GM13977 (cell line): ENCODE results near the gene KDM4E.

Source experiments
- DNase-seq: peaks from one replicate; pipeline ENCODE4 v3.0.0; 2012; ENCODE audit warnings: low spot score
- CTCF ChIP-seq: IDR thresholded peaks from 2 replicates; pipeline ENCODE4 v1.5.1; 2012; ENCODE audit warnings: mild to moderate bottlenecking, control low read depth; ENCODE audit not compliant: insufficient read depth; ENCODE audit errors: extremely low read depth, missing control alignments
- in situ Hi-C: fragments of 300-500 bp; cut with MboI; formaldehyde crosslinking; loops from one replicate; pipeline ENCODE4 v1.12.0; 2022; ENCODE audit warnings: low sequenced_read_pairs, low pct_unique_long_range_greater_than_20kb, mixed read lengths, inconsistent platforms; ENCODE audit not compliant: unreplicated experiment

KDM4E gene

DNA sequence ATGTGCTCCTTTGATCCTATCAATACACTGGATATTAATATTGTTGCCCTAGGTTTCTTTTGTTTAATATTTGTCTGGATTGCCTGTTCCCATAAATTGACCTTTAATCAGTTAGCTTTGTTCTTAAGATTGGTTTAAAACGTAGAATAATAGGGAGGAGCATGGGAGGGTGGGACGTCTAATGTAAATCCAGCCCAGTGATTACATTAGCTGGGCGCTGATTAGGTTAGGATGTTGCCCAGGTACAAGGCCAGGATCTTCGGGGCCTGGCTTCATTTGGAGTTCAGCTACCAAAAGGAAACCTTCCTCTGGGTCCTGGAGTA is 41.6 kb downstream of the KDM4E start, which contains the start of gene SRSF8:
SRSF8 (plus strand) TSS at position 204 of the 323 bp plus-strand sequence. CDS start 308 bp downstream, outside the sequence.
- TF ChIP-seq CTCF: no peak
- no peak for DNase-seq
- in situ Hi-C loops: no loop called here

GRCh38 chr11:95067039-95067840 is 42.2 kb downstream of the KDM4E start:
- TF ChIP-seq CTCF: peak; percentile 56
- DNase-seq: peak; percentile 61
- in situ Hi-C loops: no loop called here

- DNase-seq: no peak
- no peak for TF ChIP-seq CTCF
- in situ Hi-C loops: no loop called here
Observed at GRCh38 chr11:95067841-95068219, 42.8 kb downstream of the KDM4E start.

GRCh38 chr11:95068549-95068948 is 43.5 kb downstream of the KDM4E start:
- in situ Hi-C loops: no loop called here
- no peak for TF ChIP-seq CTCF
- DNase-seq: peak; percentile 69

GRCh38 chr11:95070471-95070870 is 45.4 kb downstream of the KDM4E start:
- no peak for DNase-seq
- in situ Hi-C loops: loop anchor here (10.0 kb wide), 1 partner anchor 64 kb away; no protein-coding TSS in a partner anchor

GRCh38 chr11:95072948-95073347 is 47.9 kb downstream of the KDM4E start:
- DNase-seq: no peak
- no peak for TF ChIP-seq CTCF
- in situ Hi-C loops: loop anchor here (10.0 kb wide), 1 partner anchor 62 kb away; no protein-coding TSS in a partner anchor

More at GRCh38 chr11:95070471-95070870, 45.4 kb downstream of the KDM4E start:
- no peak for TF ChIP-seq CTCF
